Adipose tissue (tissue), 3 donors: Measurements from ENCODE around the gene TAS2R46. TPM values are rescaled to one million over a fixed set of nuclear protein-coding genes. Genes with fewer than 3 reads are reported as not detected.
"Not testable (repeated sequence)": the region's sequence is repeated elsewhere in the genome, so short reads cannot be mapped to it uniquely, and the experiment has no call there.

Experiments used
- H3K27ac ChIP-seq: one replicate; pipeline ENCODE4 v1.5.1; 2013; ENCODE audit warnings: low read depth, low read length
- WGBS, 3 donors: extraction: QIAGEN DNeasy Blood & Tissue Kit; methylation state at CpG; one replicate each; pipeline ENCODE4 v1.1.7; 2013; 5-methylcytosine and 5-hydroxymethylcytosine counted together
- polyA plus RNA-seq, 3 donors: library from polyadenylated mRNA; stranded (reverse); fragments of 200-250 nt; gene quantifications; one replicate each; pipeline ENCODE4 v1.2.3, GENCODE V29; 2013
- donor health status: healthy with polysubstance abuse.
- donor health status: Bipolar disorder and iron deficiency.
- donor health status: healthy.

Gene TAS2R46
- polyA plus RNA-seq, 3 donors = not detected

GRCh38 chr12:11049806-11050531, 12.1 kb downstream of the TAS2R46 start:
- WGBS, 3 donors = 97 to 99% (median 97%) methylated on average over 7 of the region's 7 CpGs
- not testable (repeated sequence) for H3K27ac ChIP-seq

- H3K27ac ChIP-seq = not testable (repeated sequence)
- 49 to 90% (median 72%) methylated on average over 2 of the region's 2 CpGs for WGBS, 3 donors
These were observed 20.7 kb downstream of the TAS2R46 start for GRCh38 chr12:11041366-11041765.

GRCh38 chr12:11040162-11040561, 21.9 kb downstream of the TAS2R46 start:
- no peak overlapping the region for H3K27ac ChIP-seq
- WGBS, 3 donors = 87 to 94% (median 89%) methylated on average over 1 of the region's 1 CpG

DNA sequence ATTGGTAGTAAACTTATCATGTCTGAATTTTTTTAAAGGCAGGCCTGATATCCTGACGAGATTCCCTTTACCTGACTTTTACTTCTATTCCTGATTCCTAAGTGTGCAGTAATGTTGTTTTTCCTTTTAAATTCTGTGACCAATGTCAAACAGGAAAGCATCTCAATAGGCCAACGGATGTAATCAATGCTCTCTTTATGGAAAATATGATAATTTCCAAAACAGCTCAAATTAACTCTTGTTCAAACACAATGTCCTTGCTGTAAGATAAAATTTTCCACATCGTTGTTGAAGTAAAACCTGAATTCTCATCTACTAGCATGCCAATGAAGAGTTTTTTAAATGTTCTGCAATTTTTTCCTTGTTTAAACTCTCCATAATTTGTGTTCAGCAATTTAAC, 22.9 kb downstream of the TAS2R46 start:
- WGBS, 3 donors = 51 to 82% (median 62%) methylated on average over 3 of the region's 3 CpGs
- H3K27ac ChIP-seq = no peak overlapping the region

DNA sequence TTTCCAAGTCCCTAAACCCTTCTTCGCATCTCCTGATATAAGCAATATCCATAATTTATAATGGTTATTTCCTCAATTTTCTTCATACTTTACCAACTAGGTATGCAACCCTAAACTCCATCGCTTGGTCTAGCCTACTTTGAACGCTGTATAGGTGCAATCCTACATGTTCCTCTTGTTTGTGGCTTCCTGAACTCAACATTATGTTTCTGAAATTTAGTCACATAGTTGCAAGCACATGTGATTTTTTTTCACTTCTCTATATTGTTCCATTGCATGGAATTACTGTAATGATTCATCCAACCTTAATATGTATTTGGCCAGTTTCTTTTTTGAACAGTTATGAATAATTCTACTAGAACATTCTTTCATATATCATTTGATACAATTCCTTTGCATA, 28.1 kb downstream of the TAS2R46 start:
- no CpG with 5 or more reads among the region's 3 CpGs for WGBS, 3 donors
- not testable (repeated sequence) for H3K27ac ChIP-seq

DNA sequence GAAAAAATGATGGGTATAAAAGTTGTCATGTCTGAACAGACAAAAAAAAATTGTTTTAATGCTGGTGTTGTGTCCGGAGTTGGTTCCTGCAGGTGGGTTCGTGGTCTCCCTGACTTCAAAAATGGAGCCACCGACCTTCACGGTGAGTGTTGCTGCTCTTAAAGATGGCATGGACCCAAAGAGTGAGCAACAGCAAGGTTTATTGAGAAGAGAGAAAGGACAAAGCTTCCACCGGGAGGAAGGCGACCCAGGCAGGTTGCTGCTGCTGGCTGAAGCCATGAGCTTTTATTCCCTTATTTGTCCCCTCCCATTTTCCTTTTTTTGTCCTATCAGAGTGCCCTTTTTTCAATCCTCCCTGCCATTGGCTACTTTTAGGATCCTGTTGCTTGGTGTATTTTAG, 30.8 kb downstream of the TAS2R46 start, which contains the start of gene TAS2R31:
TSS of gene TAS2R31 (minus strand) at position 101 of the 400 bp plus-strand sequence. CDS start at position 29, 72 bp downstream.
- 97 to 99% (median 98%) methylated on average over 6 of the region's 6 CpGs for WGBS, 3 donors
- no peak within 1 kb of the TSS for H3K27ac ChIP-seq

- WGBS, 3 donors = 93 to 95% (median 94%) methylated on average over 6 of the region's 6 CpGs
- H3K27ac ChIP-seq = no peak overlapping the region
These were observed 36.0 kb downstream of the TAS2R46 start for GRCh38 chr12:11026118-11026517.

- no peak overlapping the region for H3K27ac ChIP-seq
- WGBS, 3 donors = 53 to 91% (median 84%) methylated on average over 2 of the region's 2 CpGs
These were observed 38.7 kb downstream of the TAS2R46 start for GRCh38 chr12:11023387-11023786.

- WGBS, 3 donors = 89 to 95% (median 94%) methylated on average over 1 of the region's 1 CpG
- no peak within 1 kb of the TSS for H3K27ac ChIP-seq
These were observed 39.6 kb downstream of the TAS2R46 start, which contains the start of gene TAS2R19 for GRCh38 chr12:11022520-11022919. TAS2R19 (minus strand) TSS chr12:11022620; CDS start chr12:11022571, 49 bp downstream.

GRCh38 chr12:11016937-11017336, 45.2 kb downstream of the TAS2R46 start:
- H3K27ac ChIP-seq = no peak overlapping the region
- WGBS, 3 donors = 93 to 98% (median 98%) methylated on average over 1 of the region's 1 CpG

- WGBS, 3 donors = 79 to 83% (median 79%) methylated on average over 4 of the region's 4 CpGs
These were observed 46.2 kb downstream of the TAS2R46 start for GRCh38 chr12:11015775-11016430.

GRCh38 chr12:11014234-11014633, 47.9 kb downstream of the TAS2R46 start:
- no peak overlapping the region for H3K27ac ChIP-seq

More at GRCh38 chr12:11015775-11016430, 46.2 kb downstream of the TAS2R46 start:
- H3K27ac ChIP-seq = no peak overlapping the region

Other genes with a start within 250 kb of the TAS2R46 start
- gene TAS2R10, start 235.9 kb downstream of the TAS2R46 start, polyA plus RNA-seq = under 1 TPM in 1 of 3 donors, not detected in 2; 0.07 TPM
- gene PRR4, start 212.8 kb downstream of the TAS2R46 start, polyA plus RNA-seq = 1 to 10 TPM in 2 of 3 donors, under 1 TPM in 1; 0.59 to 5.5 (median 1.0) TPM
- 1 to 10 TPM in 2 of 3 donors, under 1 TPM in 1; 0.79 to 1.3 (median 1.2) TPM for gene PRH1, start 178.0 kb downstream of the TAS2R46 start, polyA plus RNA-seq
- not detected for gene TAS2R13, start 152.7 kb downstream of the TAS2R46 start, polyA plus RNA-seq
- gene PRH2, start 133.1 kb downstream of the TAS2R46 start, polyA plus RNA-seq = not detected
- under 1 TPM in 2 of 3 donors, not detected in 1; 0.28 to 0.46 TPM for gene TAS2R14, start 123.0 kb downstream of the TAS2R46 start, polyA plus RNA-seq
- gene TAS2R50, start 75.4 kb downstream of the TAS2R46 start, polyA plus RNA-seq = under 1 TPM in 2 of 3 donors, not detected in 1; 0.06 to 0.67 TPM
- gene TAS2R20, start 64.0 kb downstream of the TAS2R46 start, polyA plus RNA-seq = under 1 TPM in 2 of 3 donors, not detected in 1; 0.09 to 0.28 TPM
- under 1 TPM in 1 of 3 donors, not detected in 2; 0.14 TPM for gene TAS2R19, start 39.7 kb downstream of the TAS2R46 start, polyA plus RNA-seq
- gene TAS2R31, start 30.9 kb downstream of the TAS2R46 start, polyA plus RNA-seq = under 1 TPM; 0.06 to 0.67 (median 0.12) TPM
- not detected for gene TAS2R43, start 30.0 kb upstream of the TAS2R46 start, polyA plus RNA-seq
- gene TAS2R30, start 72.3 kb upstream of the TAS2R46 start, polyA plus RNA-seq = under 1 TPM in 1 of 3 donors, not detected in 2; 0.03 TPM
- gene SMIM10L1, start 108.9 kb upstream of the TAS2R46 start, polyA plus RNA-seq = 10 to 100 TPM in 1 of 3 donors, 1 to 10 TPM in 2; 2.8 to 10.3 (median 6.6) TPM
- gene TAS2R42, start 124.6 kb upstream of the TAS2R46 start, polyA plus RNA-seq = not detected
- gene PRB3, start 207.4 kb upstream of the TAS2R46 start, polyA plus RNA-seq = not detected
- not detected for gene PRB4, start 248.1 kb upstream of the TAS2R46 start, polyA plus RNA-seq